Nephron (organoid): ENCODE results near the gene MED13L.

Source experiments
- H3K27ac Mint-ChIP-seq, 3 experiments: 2 replicates each; pipeline ENCODE4 v1.8.0; 2020; ENCODE audit warnings: mixed read lengths in 3 of 3, mild to moderate bottlenecking in 2 of 3, moderate library complexity in 1 of 3
- H3K27me3 Mint-ChIP-seq: 2 replicates; pipeline ENCODE4 v1.8.0; 2021; ENCODE audit warnings: low read depth, mild to moderate bottlenecking, moderate library complexity, mixed read lengths
- H3K36me3 Mint-ChIP-seq: 2 replicates; pipeline ENCODE4 v1.8.0; 2020; ENCODE audit warnings: low read depth, mixed read lengths
- H3K4me1 Mint-ChIP-seq: 2 replicates; pipeline ENCODE4 v1.8.0; 2020; ENCODE audit warnings: mixed read lengths
- H3K4me3 Mint-ChIP-seq, 3 experiments: 2 replicates each; pipeline ENCODE4 v1.8.0; 2020; ENCODE audit warnings: mild to moderate bottlenecking in 3 of 3, mixed read lengths in 3 of 3, moderate library complexity in 2 of 3
- H3K9me3 Mint-ChIP-seq: 2 replicates; pipeline ENCODE4 v1.8.0; 2020; ENCODE audit warnings: mixed read lengths
- CTCF ChIP-seq, 3 experiments: fragments of 200-600 bp; sonication (generic); IDR thresholded peaks; one replicate each; pipeline ENCODE4 v1.5.0; 2021; ENCODE audit warnings: antibody characterized with exemption in 3 of 3; ENCODE audit not compliant: unreplicated experiment in 3 of 3

MED13L gene

DNA sequence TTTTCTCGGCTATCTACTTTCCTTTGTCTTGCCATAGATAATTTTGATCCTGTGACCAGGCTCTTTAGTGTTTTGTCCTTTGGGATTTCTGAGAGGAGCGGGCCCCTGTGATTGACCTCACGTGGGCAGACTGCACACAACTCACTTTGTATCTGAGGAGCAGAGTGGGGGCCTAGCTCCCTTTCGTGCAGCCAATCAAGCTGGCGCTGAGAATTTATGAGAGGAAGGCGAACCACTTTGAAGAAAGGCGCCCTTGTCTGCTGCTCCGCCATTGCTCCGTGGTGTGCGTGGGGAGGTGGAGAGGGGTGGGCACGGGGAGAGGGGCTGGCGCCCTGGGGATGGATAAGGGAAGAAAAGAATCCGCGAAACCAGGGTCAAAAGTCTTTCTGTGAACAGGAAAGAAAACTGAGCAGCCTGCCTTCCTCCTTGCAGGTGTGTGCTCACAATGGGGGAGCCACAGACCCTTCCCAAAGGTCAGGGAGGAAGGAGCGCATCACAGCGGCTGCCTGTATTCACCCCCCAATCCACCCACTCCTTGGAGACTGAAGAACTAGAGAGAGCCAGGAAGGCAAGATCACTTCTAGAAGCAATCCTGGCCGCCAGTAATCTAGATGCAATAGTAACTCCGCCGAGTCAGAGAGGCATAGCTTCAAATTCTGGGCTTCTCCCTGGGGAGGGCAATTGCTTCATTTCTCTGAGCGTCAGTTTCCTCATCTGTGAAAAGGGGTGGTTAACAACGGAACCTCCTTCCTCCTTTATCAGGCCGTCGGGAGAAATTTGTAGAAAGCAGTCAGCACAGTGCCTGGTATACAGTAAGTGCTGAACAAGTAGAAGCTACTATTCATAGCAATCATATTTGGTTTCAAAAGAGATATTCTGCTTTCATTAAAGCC is 24.9 kb upstream of the MED13L start:
- Mint-ChIP-seq H3K36me3 (no peaks in the 10 kb centered on the region), H3K27me3 (peaks cover 16% of the 10 kb centered on the region), H3K27ac (peak overlapping the region; percentile 67 to 92 (median 75)), H3K4me1 (peaks cover 58% of the 10 kb centered on the region), H3K9me3 (no peaks in the 10 kb centered on the region), H3K4me3 (no peak overlapping the region)
- no peak for TF ChIP-seq CTCF (IDR thresholded peaks at IDR 0.05; ENCODE audit: unreplicated experiment in 3 of 3)

GRCh38 chr12:116301621-116302020 is 24.1 kb upstream of the MED13L start:
- peaks cover 61% of the 10 kb centered on the region for H3K4me1 Mint-ChIP-seq
- no peak overlapping the region for H3K4me3 Mint-ChIP-seq
- peaks cover 16% of the 10 kb centered on the region for H3K27me3 Mint-ChIP-seq
- TF ChIP-seq CTCF (IDR thresholded peaks at IDR 0.05; ENCODE audit: unreplicated experiment in 3 of 3) = no peak
- no peaks in the 10 kb centered on the region for H3K36me3 Mint-ChIP-seq
- no peaks in the 10 kb centered on the region for H3K9me3 Mint-ChIP-seq
- peak overlapping the region; percentile 67 to 92 (median 75) for H3K27ac Mint-ChIP-seq

- H3K4me3 Mint-ChIP-seq = peak overlapping the region in 2 of 3 experiments; percentile 4 to 33
- H3K4me1 Mint-ChIP-seq = peaks cover 59% of the 10 kb centered on the region
- no peak for TF ChIP-seq CTCF (IDR thresholded peaks at IDR 0.05; ENCODE audit: unreplicated experiment in 3 of 3)
- H3K27ac Mint-ChIP-seq = peak overlapping the region; percentile 56 to 92 (median 75)
- H3K27me3 Mint-ChIP-seq = peaks cover 16% of the 10 kb centered on the region
- H3K36me3 Mint-ChIP-seq = no peaks in the 10 kb centered on the region
- no peaks in the 10 kb centered on the region for H3K9me3 Mint-ChIP-seq
Observed at GRCh38 chr12:116299665-116300328, 22.3 kb upstream of the MED13L start.

DNA sequence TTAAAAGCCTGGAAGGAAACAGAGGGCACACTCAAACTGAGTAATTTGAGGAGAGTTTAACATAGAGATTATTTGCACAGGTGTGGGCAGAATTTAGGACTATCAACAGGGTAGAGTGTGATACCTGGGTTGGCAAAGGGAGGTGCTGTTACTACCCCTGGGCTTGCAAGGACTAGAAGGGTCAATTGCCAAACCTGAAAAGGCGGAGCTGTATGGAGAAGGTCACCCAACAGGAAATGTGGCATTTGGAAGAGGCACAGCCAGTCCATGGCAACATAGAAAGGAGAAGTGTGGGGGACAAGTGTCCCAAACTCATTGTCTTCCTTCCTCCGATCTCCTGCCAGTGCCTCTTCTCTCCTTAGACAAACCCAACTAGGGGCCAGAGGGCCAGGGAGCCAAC is 21.6 kb upstream of the MED13L start:
- no peak for TF ChIP-seq CTCF (IDR thresholded peaks at IDR 0.05; ENCODE audit: unreplicated experiment in 3 of 3)
- Mint-ChIP-seq H3K36me3 (no peaks in the 10 kb centered on the region), H3K9me3 (no peaks in the 10 kb centered on the region), H3K27ac (peak overlapping the region; percentile 56 to 92 (median 75)), H3K4me3 (peak overlapping the region in 1 of 3 experiments; percentile 4), H3K27me3 (peaks cover 16% of the 10 kb centered on the region), H3K4me1 (peaks cover 64% of the 10 kb centered on the region)

DNA sequence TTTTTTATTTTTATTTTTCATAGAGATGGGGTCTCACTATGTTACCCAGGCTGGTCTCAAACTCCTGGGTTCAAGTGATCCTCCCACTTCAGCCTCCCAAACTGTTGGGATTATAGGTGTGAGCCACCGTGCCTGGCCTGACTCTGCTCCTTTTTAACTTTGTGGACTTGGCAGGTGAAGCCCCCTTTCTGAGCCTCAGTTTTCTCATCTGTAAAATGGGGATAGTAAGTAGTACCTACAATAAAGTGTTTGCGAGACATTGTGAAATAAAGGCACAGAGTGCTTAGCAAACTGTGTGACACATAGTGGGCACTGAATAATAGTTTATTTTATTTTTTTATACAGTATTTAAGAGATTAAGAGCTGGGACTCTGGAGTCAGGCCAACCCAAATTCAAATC is 21.1 kb upstream of the MED13L start:
- no peaks in the 10 kb centered on the region for H3K36me3 Mint-ChIP-seq
- peak overlapping the region in 2 of 3 experiments; percentile 75 to 92 for H3K27ac Mint-ChIP-seq
- H3K27me3 Mint-ChIP-seq = peaks cover 16% of the 10 kb centered on the region
- H3K4me1 Mint-ChIP-seq = peaks cover 64% of the 10 kb centered on the region
- no peak overlapping the region for H3K4me3 Mint-ChIP-seq
- no peaks in the 10 kb centered on the region for H3K9me3 Mint-ChIP-seq
- TF ChIP-seq CTCF (IDR thresholded peaks at IDR 0.05; ENCODE audit: unreplicated experiment in 3 of 3) = no peak
